ENCODE results near the gene TBC1D1.

TBC1D1 gene

DNA sequence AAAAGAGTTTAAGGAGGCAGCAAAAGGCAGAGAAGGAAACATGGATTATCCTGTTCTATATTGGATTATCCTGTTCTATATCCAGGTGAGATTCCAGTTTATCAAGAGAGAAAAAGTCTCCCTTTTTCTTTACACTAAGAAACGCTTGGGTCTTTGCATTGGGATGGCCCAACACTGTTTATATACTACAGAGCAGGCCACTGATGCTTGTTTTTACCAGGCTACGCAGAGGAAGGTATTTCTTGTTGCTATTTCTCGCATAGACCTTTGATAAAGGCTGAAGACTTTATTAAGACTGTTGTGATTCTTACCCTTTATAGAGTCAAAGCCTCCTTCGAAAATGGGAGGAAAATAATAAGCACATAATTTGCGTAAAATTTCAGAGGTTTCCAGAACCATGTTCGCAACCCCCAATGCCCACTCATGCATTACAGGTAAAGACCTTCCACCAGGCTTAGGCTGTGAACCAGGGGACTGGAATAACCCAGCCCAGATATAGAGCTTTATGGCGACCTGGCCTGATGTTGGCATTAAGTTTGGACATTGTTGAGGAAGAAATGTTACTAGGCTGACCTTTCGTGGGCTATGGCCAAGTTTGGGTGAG, 287.6 kb downstream of the TBC1D1 start:
- DNase-seq, result no peak

DNA sequence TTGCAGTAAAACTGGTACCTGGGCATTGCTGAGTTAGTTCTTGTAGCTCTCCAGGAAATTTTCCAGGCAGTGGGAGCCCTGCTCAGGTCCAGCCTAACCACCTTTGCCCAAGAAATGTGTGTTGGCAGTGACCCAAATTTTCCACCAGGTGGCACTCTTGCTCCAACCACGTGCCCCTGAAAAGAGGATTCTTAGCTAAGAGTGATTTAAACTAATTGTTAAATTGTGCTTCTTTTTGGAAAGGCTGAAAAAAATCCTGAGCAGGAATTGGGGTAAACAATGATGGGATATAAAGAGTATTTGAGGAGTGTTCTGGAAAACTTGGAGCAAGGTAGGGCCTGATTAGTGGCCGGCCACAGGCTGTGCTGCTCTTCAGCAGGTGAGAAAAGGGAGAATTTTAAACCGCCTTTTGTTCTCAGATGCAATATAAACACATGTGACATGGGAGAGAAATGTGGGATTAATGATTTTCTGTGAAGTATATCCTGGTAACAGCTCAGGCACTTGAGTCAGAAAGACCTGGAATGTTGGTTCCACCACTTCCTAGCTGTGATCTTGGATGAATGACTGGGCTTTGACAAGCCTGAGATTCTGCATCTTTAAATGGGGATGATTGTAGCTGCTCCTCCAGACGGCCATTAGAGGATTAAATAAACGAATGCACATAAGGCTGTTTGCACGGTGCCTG, 288.9 kb downstream of the TBC1D1 start:
- DNase-seq, result peak; percentile 54

DNA sequence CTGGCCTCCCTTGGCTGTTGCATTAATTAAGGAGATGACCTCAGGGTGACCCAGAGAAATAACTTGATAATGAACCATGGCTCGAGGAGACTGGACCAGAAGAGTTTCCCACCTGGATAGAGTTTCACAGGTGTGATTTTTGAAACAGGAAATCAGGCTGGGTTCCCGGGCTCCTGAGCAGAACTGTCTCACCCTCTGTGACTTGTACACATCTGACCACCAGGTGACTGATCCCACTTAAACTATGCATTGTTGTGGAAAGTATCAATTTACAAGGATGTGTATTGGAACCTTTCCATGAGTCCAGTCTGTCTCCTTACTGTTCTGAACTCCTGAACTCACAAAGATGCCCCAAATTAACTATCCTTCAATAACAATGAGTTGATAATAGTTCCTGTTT, 289.6 kb downstream of the TBC1D1 start:
- no peak for DNase-seq

GRCh38 chr4:38181286-38181685, 290.4 kb downstream of the TBC1D1 start:
- no peak for DNase-seq

DNA sequence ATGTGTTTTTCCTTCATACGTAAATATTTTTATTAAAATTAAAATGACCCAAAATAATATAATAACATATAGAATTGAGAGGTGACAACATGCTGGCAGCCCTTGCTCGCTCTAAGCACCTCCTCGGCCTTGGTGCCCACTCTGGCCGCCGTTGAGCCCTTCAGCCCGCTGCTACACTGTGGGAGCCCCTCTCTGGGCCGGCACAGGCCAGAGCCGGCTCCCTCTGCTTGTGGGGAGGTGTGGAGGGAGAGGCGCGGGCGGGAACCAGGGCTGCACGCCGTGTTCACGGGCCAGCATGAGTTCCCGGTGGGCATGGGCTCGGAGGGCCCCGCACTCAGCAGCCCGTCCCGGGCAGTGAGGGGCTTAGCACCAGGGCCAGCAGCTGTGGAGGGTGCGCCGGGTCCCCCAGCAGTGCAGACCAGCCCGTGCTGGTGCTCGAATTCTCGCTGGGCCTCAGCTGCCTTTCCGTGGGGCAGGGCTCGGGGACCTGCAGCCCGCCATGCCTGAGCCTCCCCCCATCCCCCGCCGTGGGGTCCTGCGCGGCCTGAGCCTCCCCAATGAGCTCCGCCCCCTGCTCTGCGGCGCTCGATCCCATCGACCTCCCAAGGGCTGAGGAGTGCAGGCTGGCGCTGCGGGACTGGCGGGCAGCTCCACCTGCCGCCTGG, 291.6 kb downstream of the TBC1D1 start:
- DNase-seq, result no peak

DNA sequence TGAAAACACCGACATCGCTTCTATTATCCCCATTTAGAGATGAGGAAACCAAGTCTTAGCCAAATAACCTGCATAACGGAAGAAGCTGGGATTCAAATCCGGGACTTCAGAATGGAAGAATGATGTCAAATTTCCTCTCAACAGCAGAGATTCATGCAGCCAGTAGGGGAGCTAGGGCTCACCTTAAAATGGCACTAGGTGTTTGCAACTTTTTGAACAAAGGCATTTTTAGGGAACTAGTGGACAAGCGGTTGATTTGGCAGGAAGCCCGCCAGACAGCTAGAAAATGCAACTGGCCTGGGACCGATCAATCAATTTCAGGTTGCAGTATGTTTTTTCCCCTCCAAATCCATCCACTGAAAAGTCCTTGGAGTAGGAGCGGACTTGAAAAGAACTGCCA, 293.5 kb downstream of the TBC1D1 start:
- DNase-seq, result no peak

DNA sequence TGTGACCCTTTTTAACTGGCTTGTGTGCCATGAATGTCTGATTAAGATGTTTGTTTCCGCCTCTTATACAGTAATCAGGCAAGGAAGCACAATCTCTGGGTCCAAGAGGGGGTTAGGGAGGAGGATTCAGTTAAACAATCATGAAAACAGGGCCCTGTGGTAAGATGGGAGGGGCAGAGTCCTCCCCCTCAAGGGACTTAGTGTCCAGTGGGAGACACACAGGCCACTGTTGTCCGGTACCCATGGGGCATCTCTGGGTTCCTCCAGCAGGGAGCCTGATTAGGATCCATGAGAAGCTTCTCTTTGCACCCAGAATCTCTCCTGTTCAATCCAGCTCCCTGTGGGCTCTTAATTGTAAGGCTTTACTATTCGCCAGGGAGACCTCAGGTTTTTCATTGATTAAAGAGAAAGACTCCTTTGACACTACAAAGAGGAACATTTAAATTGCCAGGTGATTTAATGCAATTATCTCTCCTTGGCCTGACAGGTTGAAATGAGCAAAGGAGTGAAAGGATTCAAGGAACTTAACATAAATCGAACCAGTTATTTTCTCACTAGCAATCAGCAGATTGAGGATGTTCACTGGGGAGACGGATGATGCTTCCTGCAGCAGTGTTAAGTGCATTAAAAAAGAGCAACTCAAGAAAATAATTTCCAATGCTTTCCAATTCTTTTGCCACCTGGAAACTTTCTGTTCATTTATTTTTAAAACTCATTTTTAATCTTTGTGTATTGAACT, 294.7 kb downstream of the TBC1D1 start:
- DNase-seq, result no peak

DNA sequence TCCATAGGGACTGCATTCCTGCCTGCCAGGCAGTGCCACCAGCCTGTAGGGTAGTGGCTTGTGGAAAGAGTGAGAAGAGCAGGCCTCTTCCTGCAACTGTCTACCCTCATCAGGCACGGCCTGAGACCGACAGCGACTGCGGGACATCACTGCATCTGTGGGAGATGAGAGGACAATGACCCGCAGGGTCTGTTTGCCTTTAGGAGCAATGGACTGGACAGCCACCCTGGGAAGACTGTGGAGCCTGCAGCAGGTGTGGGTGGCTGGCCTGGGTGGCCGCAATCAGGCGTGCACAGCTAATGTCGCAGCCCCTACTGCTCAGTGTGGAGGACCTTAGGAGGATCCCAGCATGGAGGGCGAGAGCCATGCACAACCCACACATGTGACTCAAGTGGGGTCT, 297.3 kb downstream of the TBC1D1 start:
- no peak for DNase-seq

- DNase-seq, result no peak
These were observed 297.8 kb downstream of the TBC1D1 start for GRCh38 chr4:38188631-38189101.

Measured in HCEC 1CT (cell line).